ENCODE results near the gene FCHSD2. TPM values are rescaled to one million over a fixed set of nuclear protein-coding genes. Genes with fewer than 3 reads are reported as not detected.

Gene FCHSD2
- total RNA-seq, 1 experiment from 2014 or later = 22.6 TPM

DNA sequence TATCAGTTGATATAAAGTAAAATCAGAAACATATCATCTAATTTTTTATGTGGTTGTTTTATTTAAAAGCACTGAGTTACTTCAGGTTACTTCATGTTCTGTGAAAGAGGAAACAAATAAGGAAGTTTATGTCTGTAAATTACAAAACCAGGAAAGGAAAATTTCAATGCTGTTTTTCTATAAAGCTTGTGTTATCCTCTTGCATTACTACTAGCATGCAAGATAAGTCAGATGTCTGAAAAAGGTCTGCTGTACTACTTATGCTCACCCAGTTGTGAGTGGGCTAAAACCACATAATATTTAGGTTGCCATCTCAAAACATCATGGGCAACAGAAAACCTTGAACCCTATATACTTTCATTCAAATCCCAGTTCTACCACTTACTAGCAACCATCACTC lies 206.4 kb downstream of the FCHSD2 start:
- intact Hi-C loops (cut with micrococcal nuclease; ENCODE audit: unreplicated experiment) = no loop called here
- Histone ChIP-seq H3K4me2 (no peak overlapping the region), H3K9me3 (ENCODE audit: insufficient read depth, low read depth) (no peaks in the 10 kb centered on the region), H3K4me3 (no peak overlapping the region), H3K9me2 (ENCODE audit: insufficient read depth) (no peaks in the 10 kb centered on the region), H3K36me3 (ENCODE audit: low read depth) (no peaks in the 10 kb centered on the region), H3K27ac (no peak overlapping the region), H3K79me2 (ENCODE audit: low read depth) (no peaks in the 10 kb centered on the region), H4K20me1 (ENCODE audit: insufficient read depth) (no peaks in the 10 kb centered on the region), H2AFZ (no peak overlapping the region), H3F3A (ENCODE audit: insufficient read depth, low read depth) (no peaks in the 10 kb centered on the region), H3K4me1 (replicated peaks; ENCODE audit: insufficient read depth) (no peaks in the 10 kb centered on the region), H3K27me3 (ENCODE audit: insufficient read depth, low read depth) (no peaks in the 10 kb centered on the region)
- no TSS peak for BruUV-seq (replicated peaks)
- ChIA-PET POLR2A (ENCODE audit: unreplicated experiment) (no interaction called here), CTCF (no interaction called here)
- DNase-seq = no peak
- TF ChIP-seq, protein P1, sequence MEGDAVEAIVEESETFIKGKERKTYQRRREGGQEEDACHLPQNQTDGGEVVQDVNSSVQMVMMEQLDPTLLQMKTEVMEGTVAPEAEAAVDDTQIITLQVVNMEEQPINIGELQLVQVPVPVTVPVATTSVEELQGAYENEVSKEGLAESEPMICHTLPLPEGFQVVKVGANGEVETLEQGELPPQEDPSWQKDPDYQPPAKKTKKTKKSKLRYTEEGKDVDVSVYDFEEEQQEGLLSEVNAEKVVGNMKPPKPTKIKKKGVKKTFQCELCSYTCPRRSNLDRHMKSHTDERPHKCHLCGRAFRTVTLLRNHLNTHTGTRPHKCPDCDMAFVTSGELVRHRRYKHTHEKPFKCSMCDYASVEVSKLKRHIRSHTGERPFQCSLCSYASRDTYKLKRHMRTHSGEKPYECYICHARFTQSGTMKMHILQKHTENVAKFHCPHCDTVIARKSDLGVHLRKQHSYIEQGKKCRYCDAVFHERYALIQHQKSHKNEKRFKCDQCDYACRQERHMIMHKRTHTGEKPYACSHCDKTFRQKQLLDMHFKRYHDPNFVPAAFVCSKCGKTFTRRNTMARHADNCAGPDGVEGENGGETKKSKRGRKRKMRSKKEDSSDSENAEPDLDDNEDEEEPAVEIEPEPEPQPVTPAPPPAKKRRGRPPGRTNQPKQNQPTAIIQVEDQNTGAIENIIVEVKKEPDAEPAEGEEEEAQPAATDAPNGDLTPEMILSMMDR (conservative IDR thresholded peaks at IDR 0.05) = no peak
- TF ChIP-seq EZH2 (IDR thresholded peaks at IDR 0.05; ENCODE audit: low read depth) = no peak

DNA sequence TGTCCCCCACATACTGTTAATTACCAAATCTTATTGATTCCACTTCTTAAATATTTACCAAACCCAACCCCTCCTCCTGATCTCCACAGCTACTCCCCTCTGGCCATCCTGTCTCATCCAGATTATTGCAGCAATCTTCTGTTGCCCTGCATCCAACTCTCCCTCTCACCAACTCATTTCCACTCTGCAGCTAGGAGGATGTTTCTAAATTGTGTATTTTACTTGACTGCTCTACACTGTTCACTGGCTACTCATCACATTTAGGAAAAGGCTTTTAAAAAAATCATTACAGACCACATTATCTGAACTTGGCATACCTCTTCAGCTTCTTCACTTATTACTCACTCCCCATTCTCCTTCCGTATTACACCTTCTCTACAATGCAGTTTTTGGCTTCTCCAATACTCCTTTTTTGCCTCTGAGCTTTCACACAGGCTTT lies 210.0 kb downstream of the FCHSD2 start:
- Histone ChIP-seq H3F3A (ENCODE audit: insufficient read depth, low read depth) (no peaks in the 10 kb centered on the region), H3K27ac (no peak overlapping the region), H3K9me2 (ENCODE audit: insufficient read depth) (no peaks in the 10 kb centered on the region), H3K27me3 (ENCODE audit: insufficient read depth, low read depth) (no peaks in the 10 kb centered on the region), H3K9me3 (ENCODE audit: insufficient read depth, low read depth) (no peaks in the 10 kb centered on the region), H3K4me2 (no peak overlapping the region), H2AFZ (no peak overlapping the region), H3K4me3 (no peak overlapping the region), H4K20me1 (ENCODE audit: insufficient read depth) (no peaks in the 10 kb centered on the region), H3K36me3 (ENCODE audit: low read depth) (no peaks in the 10 kb centered on the region), H3K79me2 (ENCODE audit: low read depth) (no peaks in the 10 kb centered on the region), H3K4me1 (replicated peaks; ENCODE audit: insufficient read depth) (no peaks in the 10 kb centered on the region)
- intact Hi-C loops (cut with micrococcal nuclease; ENCODE audit: unreplicated experiment) = no loop called here
- BruUV-seq (replicated peaks) = no TSS peak
- CTCF ChIA-PET = interaction anchor here (0.5 kb wide), 1 partner anchor 155 kb away, joined by 4 read pairs; no protein-coding TSS in a partner anchor
- DNase-seq = no peak
- POLR2A ChIA-PET (ENCODE audit: unreplicated experiment) = no interaction called here
- TF ChIP-seq, protein P1 (conservative IDR thresholded peaks at IDR 0.05) = no peak
- TF ChIP-seq EZH2 (IDR thresholded peaks at IDR 0.05; ENCODE audit: low read depth) = no peak

DNA sequence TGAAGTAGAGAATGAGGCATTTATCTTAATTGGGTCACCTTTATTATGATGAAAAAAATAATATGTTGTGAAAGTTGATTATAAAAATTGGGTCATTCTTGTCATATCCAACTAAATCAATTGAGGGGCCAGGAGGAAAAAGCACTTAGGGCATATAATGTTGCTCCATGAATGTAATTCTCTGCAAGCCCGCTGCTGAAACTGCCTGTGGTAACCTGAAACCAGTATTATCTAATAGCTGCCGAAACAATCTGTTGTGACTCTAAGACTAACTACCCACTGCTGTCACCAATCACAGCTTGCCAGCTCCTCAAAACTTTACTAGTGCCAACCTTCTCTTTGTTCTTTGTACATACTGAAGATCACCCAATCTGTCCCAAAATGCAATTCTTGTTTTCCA lies 212.1 kb downstream of the FCHSD2 start:
- Histone ChIP-seq H3K4me1 (replicated peaks; ENCODE audit: insufficient read depth) (no peaks in the 10 kb centered on the region), H3K27me3 (ENCODE audit: insufficient read depth, low read depth) (no peaks in the 10 kb centered on the region), H4K20me1 (ENCODE audit: insufficient read depth) (no peaks in the 10 kb centered on the region), H2AFZ (no peak overlapping the region), H3K9me3 (ENCODE audit: insufficient read depth, low read depth) (no peaks in the 10 kb centered on the region), H3K27ac (no peak overlapping the region), H3K36me3 (ENCODE audit: low read depth) (no peaks in the 10 kb centered on the region), H3K79me2 (ENCODE audit: low read depth) (no peaks in the 10 kb centered on the region), H3K4me2 (no peak overlapping the region), H3F3A (ENCODE audit: insufficient read depth, low read depth) (no peaks in the 10 kb centered on the region), H3K9me2 (ENCODE audit: insufficient read depth) (no peaks in the 10 kb centered on the region), H3K4me3 (no peak overlapping the region)
- TF ChIP-seq, protein P1 (conservative IDR thresholded peaks at IDR 0.05) = no peak
- TF ChIP-seq EZH2 (IDR thresholded peaks at IDR 0.05; ENCODE audit: low read depth) = no peak
- ChIA-PET CTCF (interaction anchor here (0.5 kb wide), 1 partner anchor 166 kb away, joined by 4 read pairs; no protein-coding TSS in a partner anchor), POLR2A (ENCODE audit: unreplicated experiment) (no interaction called here)
- DNase-seq = no peak
- no TSS peak for BruUV-seq (replicated peaks)
- intact Hi-C loops (cut with micrococcal nuclease; ENCODE audit: unreplicated experiment) = no loop called here

Data from PC-9 (cell line).